H9 (cell line): Measurements from ENCODE around the gene ABCA7. TPM values are rescaled to one million over a fixed set of nuclear protein-coding genes. Genes with fewer than 3 reads are reported as not detected.

Experiments used
- DNase-seq: peaks from one replicate; pipeline ENCODE4 v3.0.0-alpha.2; 2017
- H2AFZ ChIP-seq: one replicate; pipeline ENCODE4 v1.6.1; 2013; ENCODE audit warnings: mild to moderate bottlenecking, low read length, control low read depth, moderate library complexity
- H2AK5ac ChIP-seq: 2 replicates; pipeline ENCODE4 v1.6.1; 2013; ENCODE audit warnings: low read length, control low read depth, mixed read lengths; ENCODE audit not compliant: insufficient read length
- H2BK120ac ChIP-seq: one replicate; pipeline ENCODE4 v1.6.1; 2013; ENCODE audit warnings: low read depth, mild to moderate bottlenecking, low read length, control low read depth, inconsistent platforms; ENCODE audit not compliant: poor library complexity, severe bottlenecking
- H2BK12ac ChIP-seq: 2 replicates; pipeline ENCODE4 v1.6.1; 2013; ENCODE audit warnings: low read length, control low read depth, mixed read lengths, low read depth; ENCODE audit not compliant: insufficient read length
- H2BK15ac ChIP-seq: 2 replicates; pipeline ENCODE4 v1.6.1; 2013; ENCODE audit warnings: low read depth, low read length, control low read depth
- H2BK20ac ChIP-seq: one replicate; pipeline ENCODE4 v1.6.1; 2013; ENCODE audit warnings: low read depth, mild to moderate bottlenecking, low read length, control low read depth, inconsistent platforms; ENCODE audit not compliant: poor library complexity, severe bottlenecking
- H2BK5ac ChIP-seq: 2 replicates; pipeline ENCODE4 v1.6.1; 2013; ENCODE audit warnings: low read length, control low read depth, mixed read lengths; ENCODE audit not compliant: insufficient read length
- H3K14ac ChIP-seq: 2 replicates; pipeline ENCODE4 v1.6.1; 2013; ENCODE audit warnings: low read length, control low read depth; ENCODE audit not compliant: insufficient read depth
- H3K18ac ChIP-seq: 2 replicates; pipeline ENCODE4 v1.6.1; 2013; ENCODE audit warnings: low read depth, mild to moderate bottlenecking, mixed read lengths, low read length, control low read depth; ENCODE audit not compliant: insufficient read length
- H3K23ac ChIP-seq: 2 replicates; pipeline ENCODE4 v1.6.1; 2013; ENCODE audit warnings: low read length, control low read depth, mixed read lengths, low read depth; ENCODE audit not compliant: insufficient read length
- H3K23me2 ChIP-seq: 2 replicates; pipeline ENCODE4 v1.6.1; 2013; ENCODE audit warnings: low read depth, mild to moderate bottlenecking, mixed read lengths, low read length, control low read depth; ENCODE audit not compliant: insufficient read length, poor library complexity, severe bottlenecking
- H3K27ac ChIP-seq: 2 replicates; pipeline ENCODE4 v1.5.1; 2013; ENCODE audit warnings: low read length, control low read depth, mixed read lengths, low read depth; ENCODE audit not compliant: insufficient read length
- H3K27me3 ChIP-seq: 2 replicates; pipeline ENCODE4 v1.6.1; 2013; ENCODE audit warnings: low read length, control low read depth, inconsistent platforms; ENCODE audit not compliant: insufficient read depth
- H3K4ac ChIP-seq: 2 replicates; pipeline ENCODE4 v1.6.1; 2013; ENCODE audit warnings: low read depth, mild to moderate bottlenecking, control low read depth, inconsistent platforms, low read length, moderate library complexity
- H3K4me1 ChIP-seq: 2 replicates; pipeline ENCODE4 v1.6.1; 2013; ENCODE audit warnings: low read length, control low read depth, inconsistent platforms; ENCODE audit not compliant: insufficient read depth
- H3K4me2 ChIP-seq: 2 replicates; pipeline ENCODE4 v1.6.1; 2013; ENCODE audit warnings: low read length, control low read depth, mixed read lengths; ENCODE audit not compliant: insufficient read length, insufficient read depth
- H3K56ac ChIP-seq: 2 replicates; pipeline ENCODE4 v1.6.1; 2013; ENCODE audit warnings: low read depth, mild to moderate bottlenecking, mixed read lengths, low read length, control low read depth; ENCODE audit not compliant: insufficient read length
- H3K79me1 ChIP-seq: 2 replicates; pipeline ENCODE4 v1.6.1; 2013; ENCODE audit warnings: low read depth, mild to moderate bottlenecking, moderate library complexity, low read length, control low read depth, inconsistent platforms; ENCODE audit not compliant: insufficient read depth, poor library complexity, severe bottlenecking
- H3K79me2 ChIP-seq: 2 replicates; pipeline ENCODE4 v1.6.1; 2013; ENCODE audit warnings: low read length, control low read depth, inconsistent platforms; ENCODE audit not compliant: insufficient read depth
- H3K9ac ChIP-seq: 2 replicates; pipeline ENCODE4 v1.6.1; 2013; ENCODE audit warnings: low read length, control low read depth, mixed read lengths; ENCODE audit not compliant: insufficient read length; ENCODE audit errors: extremely low read depth
- H3K9me3 ChIP-seq: one replicate; pipeline ENCODE4 v1.6.1; 2013; ENCODE audit warnings: low read depth, low read length, inconsistent platforms; ENCODE audit not compliant: control insufficient read depth
- H3T11ph ChIP-seq: one replicate; pipeline ENCODE4 v1.6.1; 2013; ENCODE audit warnings: mild to moderate bottlenecking, low read length, control low read depth, inconsistent platforms
- H4K20me1 ChIP-seq: one replicate; pipeline ENCODE4 v1.6.1; 2013; ENCODE audit not compliant: control insufficient read depth, insufficient read length, insufficient read depth
- H4K5ac ChIP-seq: 2 replicates; pipeline ENCODE4 v1.6.1; 2013; ENCODE audit warnings: low read depth, mild to moderate bottlenecking, mixed read lengths, low read length, control low read depth; ENCODE audit not compliant: insufficient read length
- H4K8ac ChIP-seq: replicated peaks from 2 replicates; pipeline ENCODE4 v1.6.1; 2013; ENCODE audit warnings: low read length, control low read depth, mixed read lengths, low read depth; ENCODE audit not compliant: insufficient read length
- H4K91ac ChIP-seq: 2 replicates; pipeline ENCODE4 v1.6.1; 2013; ENCODE audit warnings: low read depth, mild to moderate bottlenecking, moderate library complexity, mixed read lengths, low read length, control low read depth; ENCODE audit not compliant: insufficient read length
- H3K27ac Mint-ChIP-seq, 3 experiments: 2 replicates in 2 of 3; 3 replicates in 1 of 3; pipeline ENCODE4 v1.8.0; 2020 to 2021; ENCODE audit warnings: mixed read lengths in 3 of 3, mild to moderate bottlenecking in 1 of 3, moderate library complexity in 1 of 3
- H3K27me3 Mint-ChIP-seq: 2 replicates; pipeline ENCODE4 v1.8.0; 2021; ENCODE audit warnings: low read depth, mild to moderate bottlenecking, moderate library complexity, mixed read lengths
- H3K36me3 Mint-ChIP-seq, 3 experiments: 2 replicates in 2 of 3; 3 replicates in 1 of 3; pipeline ENCODE4 v1.8.0; 2020 to 2021; ENCODE audit warnings: low read depth in 3 of 3, mixed read lengths in 3 of 3; ENCODE audit not compliant: insufficient read depth in 1 of 3
- H3K4me1 Mint-ChIP-seq, 2 experiments: 2 replicates each; pipeline ENCODE4 v1.8.0; 2020; ENCODE audit warnings: mixed read lengths in 2 of 2
- H3K4me3 Mint-ChIP-seq, 2 experiments: 2 replicates in 1 of 2; 3 replicates in 1 of 2; pipeline ENCODE4 v1.8.0; 2020 to 2021; ENCODE audit warnings: mild to moderate bottlenecking in 2 of 2, mixed read lengths in 2 of 2, moderate library complexity in 1 of 2
- H3K9me3 Mint-ChIP-seq, 2 experiments: 2 replicates in 1 of 2; 3 replicates in 1 of 2; pipeline ENCODE4 v1.8.0; 2020; ENCODE audit warnings: mild to moderate bottlenecking in 2 of 2, mixed read lengths in 2 of 2, moderate library complexity in 1 of 2
- CTCF ChIP-seq: fragments of 200-600 bp; sonication (generic); conservative IDR thresholded peaks from 3 replicates; pipeline ENCODE4 v1.8.0; 2021; ENCODE audit warnings: antibody characterized with exemption, mild to moderate bottlenecking
- WGBS: extraction: QIAGEN DNeasy Blood & Tissue Kit; methylation state at CpG from one replicate; pipeline ENCODE4 v1.1.7; 2013; ENCODE audit warnings: missing lambda C conversion rate, low lambda C conversion rate, mixed read lengths; ENCODE audit not compliant: insufficient read length; ENCODE audit errors: extremely low coverage; 5-methylcytosine and 5-hydroxymethylcytosine counted together
- total RNA-seq: library from RNA; stranded (reverse); gene quantifications from 2 replicates; pipeline ENCODE4 v1.2.1, GENCODE V29; 2021

Gene ABCA7
- total RNA-seq, 1 experiment from 2014 or later: 34.6 TPM

- Histone ChIP-seq H3K23me2 (no peaks in the 10 kb centered on the region), H3K4ac (no peak overlapping the region), H3K56ac (no peak overlapping the region), H3K9me3 (no peaks in the 10 kb centered on the region), H3K79me2 (no peaks in the 10 kb centered on the region), H2AK5ac (no peak overlapping the region), H3T11ph (no peak overlapping the region), H4K20me1 (no peaks in the 10 kb centered on the region), H3K14ac (no peak overlapping the region), H3K27me3 (no peaks in the 10 kb centered on the region), H4K91ac (no peak overlapping the region), H2BK5ac (no peak overlapping the region), H3K18ac (no peak overlapping the region), H2BK120ac (no peak overlapping the region), H3K4me1 (no peaks in the 10 kb centered on the region), H3K23ac (no peak overlapping the region), H2AFZ (no peak overlapping the region), H4K8ac (no peak overlapping the region), H2BK20ac (no peak overlapping the region), H3K79me1 (no peaks in the 10 kb centered on the region), H3K9ac (no peak overlapping the region), H2BK12ac (no peak overlapping the region), H2BK15ac (no peak overlapping the region), H4K5ac (no peak overlapping the region), H3K27ac (no peak overlapping the region), H3K4me2 (no peak overlapping the region)
- H3K4me1 Mint-ChIP-seq: peaks cover 2 to 9% of the 10 kb centered on the region in 2 experiments; a peak in 3 of 4 replicates
- H3K27ac Mint-ChIP-seq: 0 out of 7 replicates have a peak overlapping the region, but pooled peaks of 1 of the 3 experiments have one; percentile 55
- H3K36me3 Mint-ChIP-seq: peaks cover 0 to 13% (median 1%) of the 10 kb centered on the region in 3 experiments; a peak in 3 of 7 replicates
- no peak for DNase-seq
- H3K4me3 Mint-ChIP-seq: no peak overlapping the region
- H3K27me3 Mint-ChIP-seq: peaks cover 2% of the 10 kb centered on the region
- H3K9me3 Mint-ChIP-seq: no peaks in the 10 kb centered on the region
- TF ChIP-seq CTCF: no peak
- no CpG with 5 or more reads among the region's 18 CpGs for WGBS
Measured at GRCh38 chr19:1110809-1111640, 71.1 kb downstream of the ABCA7 start.
